PC-9 (cell line): ENCODE data around the gene RAB40B.

ENCODE experiments used
- EZH2 ChIP-seq: fragments of 200-600 bp; sonication (generic); IDR thresholded peaks from 2 replicates; pipeline ENCODE4 v1.8.0; 2017; ENCODE audit warnings: antibody characterized with exemption, low read depth
- TF ChIP-seq, protein P1 (sequence below): fragments of 200-600 bp; sonication (generic); conservative IDR thresholded peaks from 2 replicates; pipeline ENCODE4 v1.6.1; 2017; ENCODE audit warnings: mixed run types, antibody characterized with exemption, mild to moderate bottlenecking, moderate library complexity

DNA sequence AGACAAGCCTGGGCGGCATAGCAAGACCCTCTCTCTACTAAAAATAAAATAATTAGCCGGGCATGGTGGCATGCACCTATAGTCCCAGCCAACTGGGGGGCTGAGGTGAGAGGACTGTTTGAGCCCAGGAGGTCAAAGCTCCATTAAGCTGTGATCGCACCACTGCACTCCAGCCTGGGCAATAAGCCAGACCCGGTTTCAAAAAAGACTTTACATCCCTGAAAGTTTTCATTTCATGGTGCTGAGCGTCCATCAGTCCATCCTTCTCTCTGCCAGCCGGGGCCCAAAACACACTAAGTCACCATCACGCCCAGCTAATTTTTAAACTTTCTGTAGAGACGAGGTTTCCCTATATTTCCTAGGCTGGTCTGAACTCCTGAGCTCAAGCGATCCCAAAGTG lies 10.6 kb downstream of the RAB40B start:
- TF ChIP-seq, protein P1, sequence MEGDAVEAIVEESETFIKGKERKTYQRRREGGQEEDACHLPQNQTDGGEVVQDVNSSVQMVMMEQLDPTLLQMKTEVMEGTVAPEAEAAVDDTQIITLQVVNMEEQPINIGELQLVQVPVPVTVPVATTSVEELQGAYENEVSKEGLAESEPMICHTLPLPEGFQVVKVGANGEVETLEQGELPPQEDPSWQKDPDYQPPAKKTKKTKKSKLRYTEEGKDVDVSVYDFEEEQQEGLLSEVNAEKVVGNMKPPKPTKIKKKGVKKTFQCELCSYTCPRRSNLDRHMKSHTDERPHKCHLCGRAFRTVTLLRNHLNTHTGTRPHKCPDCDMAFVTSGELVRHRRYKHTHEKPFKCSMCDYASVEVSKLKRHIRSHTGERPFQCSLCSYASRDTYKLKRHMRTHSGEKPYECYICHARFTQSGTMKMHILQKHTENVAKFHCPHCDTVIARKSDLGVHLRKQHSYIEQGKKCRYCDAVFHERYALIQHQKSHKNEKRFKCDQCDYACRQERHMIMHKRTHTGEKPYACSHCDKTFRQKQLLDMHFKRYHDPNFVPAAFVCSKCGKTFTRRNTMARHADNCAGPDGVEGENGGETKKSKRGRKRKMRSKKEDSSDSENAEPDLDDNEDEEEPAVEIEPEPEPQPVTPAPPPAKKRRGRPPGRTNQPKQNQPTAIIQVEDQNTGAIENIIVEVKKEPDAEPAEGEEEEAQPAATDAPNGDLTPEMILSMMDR = no peak
- no peak for TF ChIP-seq EZH2
